ENCODE results near the gene PALLD. TPM values are rescaled to one million over a fixed set of nuclear protein-coding genes. Genes with fewer than 3 reads are reported as not detected.
"Not testable (repeated sequence)": the region's sequence is repeated elsewhere in the genome, so short reads cannot be mapped to it uniquely, and the experiment has no call there.

PALLD gene
- total RNA-seq, 1 donor from 2014 or later = 58.7 TPM

- peaks cover 1% of the 10 kb centered on the region for H3K4me1 Mint-ChIP-seq
- no peak for TF ChIP-seq CTCF (conservative IDR thresholded peaks at IDR 0.05)
- peaks cover 59% of the 10 kb centered on the region for H3K36me3 Mint-ChIP-seq (ENCODE audit: low read depth)
- H3K9me3 Mint-ChIP-seq = peaks cover 25% of the 10 kb centered on the region
- no peaks in the 10 kb centered on the region for H3K27me3 Mint-ChIP-seq (ENCODE audit: low read depth)
- DNase-seq (ENCODE audit: low read depth, low spot score) = no peak
- no peak overlapping the region for H3K27ac Mint-ChIP-seq (ENCODE audit: unreplicated experiment)
- no peak overlapping the region for H3K4me3 Mint-ChIP-seq
Measured at GRCh38 chr4:168928875-168929274, 432.0 kb downstream of the PALLD start.

- Mint-ChIP-seq H3K36me3 (ENCODE audit: low read depth) (peaks cover 60% of the 10 kb centered on the region), H3K4me3 (no peak overlapping the region), H3K9me3 (peaks cover 27% of the 10 kb centered on the region)
Measured at GRCh38 chr4:168930413-168931196, 433.8 kb downstream of the PALLD start.

GRCh38 chr4:168931215-168931650, 434.4 kb downstream of the PALLD start:
- Mint-ChIP-seq H3K4me1 (no peaks in the 10 kb centered on the region), H3K9me3 (peaks cover 27% of the 10 kb centered on the region), H3K4me3 (no peak overlapping the region), H3K27ac (ENCODE audit: unreplicated experiment) (no peak overlapping the region), H3K27me3 (ENCODE audit: low read depth) (no peaks in the 10 kb centered on the region), H3K36me3 (ENCODE audit: low read depth) (peaks cover 60% of the 10 kb centered on the region)
- TF ChIP-seq CTCF (conservative IDR thresholded peaks at IDR 0.05) = no peak
- no peak for DNase-seq (ENCODE audit: low read depth, low spot score)

More at GRCh38 chr4:168930413-168931196, 433.8 kb downstream of the PALLD start:
- Mint-ChIP-seq H3K4me1 (no peaks in the 10 kb centered on the region), H3K27ac (ENCODE audit: unreplicated experiment) (no peak overlapping the region), H3K27me3 (ENCODE audit: low read depth) (no peaks in the 10 kb centered on the region)
- no peak for TF ChIP-seq CTCF (conservative IDR thresholded peaks at IDR 0.05)
- DNase-seq (ENCODE audit: low read depth, low spot score) = no peak

DNA sequence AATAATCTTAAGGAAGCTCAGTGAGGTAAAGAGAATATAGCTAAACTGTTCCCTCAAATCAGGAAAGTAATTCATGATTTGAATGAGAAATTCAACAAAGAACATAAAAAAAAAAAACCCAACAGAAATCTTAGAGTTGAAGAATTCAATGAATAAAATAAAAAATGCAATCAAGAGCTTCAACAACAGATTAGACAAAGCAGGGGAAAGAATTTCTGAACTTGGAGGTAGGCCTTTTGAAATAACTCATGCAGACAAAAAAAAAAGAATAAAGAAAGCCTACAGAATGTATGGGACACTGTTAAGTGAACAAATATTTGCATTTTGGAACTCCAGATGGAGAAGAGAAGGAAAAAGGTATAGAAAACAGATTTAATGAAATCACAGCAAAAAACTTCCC, 435.3 kb downstream of the PALLD start:
- H3K27me3 Mint-ChIP-seq (ENCODE audit: low read depth) = no peaks in the 10 kb centered on the region

DNA sequence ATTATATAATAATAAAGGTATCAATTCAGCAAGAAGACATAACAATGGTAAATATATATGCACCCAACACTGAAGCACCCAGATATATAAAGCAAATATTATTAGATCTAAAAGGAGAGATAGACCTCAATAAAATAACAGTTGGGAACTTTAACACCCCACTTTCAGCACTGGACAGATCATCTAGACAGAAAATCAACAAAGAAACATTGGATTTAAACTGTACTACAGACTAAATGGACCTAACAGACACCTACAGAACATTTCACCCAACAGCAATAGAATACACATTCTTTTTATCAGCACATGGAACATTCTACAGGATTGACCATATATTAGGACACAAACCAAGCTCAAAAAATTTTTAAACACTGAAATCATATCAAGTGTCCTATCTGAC, 436.6 kb downstream of the PALLD start:
- Mint-ChIP-seq H3K4me1 (no peaks in the 10 kb centered on the region), H3K4me3 (no peak overlapping the region), H3K36me3 (ENCODE audit: low read depth) (peaks cover 72% of the 10 kb centered on the region), H3K27ac (ENCODE audit: unreplicated experiment) (no peak overlapping the region), H3K9me3 (peaks cover 41% of the 10 kb centered on the region), H3K27me3 (ENCODE audit: low read depth) (no peaks in the 10 kb centered on the region)
- DNase-seq (ENCODE audit: low read depth, low spot score) = no peak
- TF ChIP-seq CTCF (conservative IDR thresholded peaks at IDR 0.05) = no peak

More for the DNA sequence above, 435.3 kb downstream of the PALLD start:
- Mint-ChIP-seq H3K9me3 (peaks cover 34% of the 10 kb centered on the region), H3K4me1 (no peaks in the 10 kb centered on the region), H3K4me3 (no peak overlapping the region), H3K36me3 (ENCODE audit: low read depth) (peaks cover 66% of the 10 kb centered on the region), H3K27ac (ENCODE audit: unreplicated experiment) (no peak overlapping the region)
- TF ChIP-seq CTCF (conservative IDR thresholded peaks at IDR 0.05) = no peak
- DNase-seq (ENCODE audit: low read depth, low spot score) = no peak

DNA sequence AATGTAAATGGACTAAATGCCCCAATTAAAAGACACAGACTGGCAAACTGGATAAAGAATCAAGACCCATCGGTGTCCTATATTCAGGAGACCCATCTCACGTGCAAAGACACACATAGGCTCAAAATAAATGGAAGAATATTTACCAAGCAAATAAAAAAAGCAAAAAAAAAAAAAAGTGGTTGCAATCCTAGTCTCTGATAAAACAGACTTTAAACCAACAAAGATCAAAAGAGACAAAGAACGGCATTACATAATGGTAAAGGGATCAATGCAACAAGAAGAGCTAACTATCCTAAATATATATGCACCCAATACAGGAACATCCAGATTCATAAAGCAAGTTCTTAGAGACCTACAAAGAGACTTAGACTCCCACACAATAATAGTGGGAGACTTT, 440.6 kb downstream of the PALLD start:
- H3K27me3 Mint-ChIP-seq (ENCODE audit: low read depth); H3K27ac Mint-ChIP-seq (ENCODE audit: unreplicated experiment); H3K4me1 Mint-ChIP-seq; H3K4me3 Mint-ChIP-seq; DNase-seq (ENCODE audit: low read depth, low spot score): not testable (repeated sequence)
- H3K36me3 Mint-ChIP-seq (ENCODE audit: low read depth) = peaks cover 69% of the 10 kb centered on the region
- peaks cover 43% of the 10 kb centered on the region for H3K9me3 Mint-ChIP-seq

Data from neural crest cell (in vitro differentiated cells).